PC-3 (cell line): ENCODE data around the gene GABBR2.

Experiments
- CTCF ChIP-seq: fragments of 300-600 bp; sonication (generic); conservative IDR thresholded peaks from 2 replicates; pipeline ENCODE4 v1.5.1; 2017; ENCODE audit warnings: antibody characterized with exemption, low read depth, mild to moderate bottlenecking, low read length
- EZH2 ChIP-seq: fragments of 300-600 bp; sonication (generic); IDR thresholded peaks from one replicate; pipeline ENCODE4 v1.6.1; 2017; ENCODE audit warnings: antibody characterized with exemption, mild to moderate bottlenecking, low read length; ENCODE audit not compliant: unreplicated experiment

GRCh38 chr9:98603821-98604383, 104.8 kb downstream of the GABBR2 start:
- TF ChIP-seq CTCF (no peak), EZH2 (no peak)
